ENCODE results near the gene GSE1. TPM values are rescaled to one million over a fixed set of nuclear protein-coding genes. Genes with fewer than 3 reads are reported as not detected.
A peak's percentile ranks its signal among the peaks of the same experiment; 100 is the strongest.

GSE1 gene
- total and polyA plus RNA-seq, 2 of the 13 experiments (the other 11 are each of a cell fraction or from before 2014, with no cell fraction given), result 16.1 to 31.2 TPM

- peak; percentile 97 for TF ChIP-seq PHF21A (CRISPR knock-in tag; IDR thresholded peaks at IDR 0.05)
- TF ChIP-seq ZNF850 (CRISPR knock-in tag; conservative IDR thresholded peaks at IDR 0.05), result 0 out of 2 replicates have a peak, but pooled peaks have one; percentile 31
- TF ChIP-seq PAX8 (CRISPR knock-in tag; IDR thresholded peaks at IDR 0.05; ENCODE audit: borderline replicate concordance), result no peak; the same call in 1 of the 2 replicates
- TF ChIP-seq HNF4A (CRISPR knock-in tag; IDR thresholded peaks at IDR 0.05), result no peak; the same call in 1 of the 2 replicates
- no peak for TF ChIP-seq HCFC1 (IDR thresholded peaks at IDR 0.05; ENCODE audit: low read depth, low read length)
- TF ChIP-seq, protein P1, sequence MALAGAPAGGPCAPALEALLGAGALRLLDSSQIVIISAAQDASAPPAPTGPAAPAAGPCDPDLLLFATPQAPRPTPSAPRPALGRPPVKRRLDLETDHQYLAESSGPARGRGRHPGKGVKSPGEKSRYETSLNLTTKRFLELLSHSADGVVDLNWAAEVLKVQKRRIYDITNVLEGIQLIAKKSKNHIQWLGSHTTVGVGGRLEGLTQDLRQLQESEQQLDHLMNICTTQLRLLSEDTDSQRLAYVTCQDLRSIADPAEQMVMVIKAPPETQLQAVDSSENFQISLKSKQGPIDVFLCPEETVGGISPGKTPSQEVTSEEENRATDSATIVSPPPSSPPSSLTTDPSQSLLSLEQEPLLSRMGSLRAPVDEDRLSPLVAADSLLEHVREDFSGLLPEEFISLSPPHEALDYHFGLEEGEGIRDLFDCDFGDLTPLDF (CRISPR knock-in tag; IDR thresholded peaks at IDR 0.05), result peak; percentile 68; the same call in 1 of the 2 replicates
- peak; percentile 77 for TF ChIP-seq THAP11 (CRISPR knock-in tag; IDR thresholded peaks at IDR 0.05)
- TF ChIP-seq SNRNP70 (IDR thresholded peaks at IDR 0.05; ENCODE audit: low read depth, low read length), result no peak
- TF ChIP-seq REL (CRISPR knock-in tag; conservative IDR thresholded peaks at IDR 0.05), result peak; percentile 93
- TF ChIP-seq SSRP1 (CRISPR knock-in tag; IDR thresholded peaks at IDR 0.05), result peak; percentile 34; the same call in 1 of the 2 replicates
- TF ChIP-seq PCBP1 (IDR thresholded peaks at IDR 0.05; ENCODE audit: borderline replicate concordance, low read depth, low read length), result no peak
- TF ChIP-seq TRIM22 (IDR thresholded peaks at IDR 0.05), result no peak
- TF ChIP-seq JDP2 (CRISPR knock-in tag; IDR thresholded peaks at IDR 0.05; ENCODE audit: borderline replicate concordance), result peak; percentile 48; the same call in 1 of the 2 replicates
- TF ChIP-seq, protein P2, sequence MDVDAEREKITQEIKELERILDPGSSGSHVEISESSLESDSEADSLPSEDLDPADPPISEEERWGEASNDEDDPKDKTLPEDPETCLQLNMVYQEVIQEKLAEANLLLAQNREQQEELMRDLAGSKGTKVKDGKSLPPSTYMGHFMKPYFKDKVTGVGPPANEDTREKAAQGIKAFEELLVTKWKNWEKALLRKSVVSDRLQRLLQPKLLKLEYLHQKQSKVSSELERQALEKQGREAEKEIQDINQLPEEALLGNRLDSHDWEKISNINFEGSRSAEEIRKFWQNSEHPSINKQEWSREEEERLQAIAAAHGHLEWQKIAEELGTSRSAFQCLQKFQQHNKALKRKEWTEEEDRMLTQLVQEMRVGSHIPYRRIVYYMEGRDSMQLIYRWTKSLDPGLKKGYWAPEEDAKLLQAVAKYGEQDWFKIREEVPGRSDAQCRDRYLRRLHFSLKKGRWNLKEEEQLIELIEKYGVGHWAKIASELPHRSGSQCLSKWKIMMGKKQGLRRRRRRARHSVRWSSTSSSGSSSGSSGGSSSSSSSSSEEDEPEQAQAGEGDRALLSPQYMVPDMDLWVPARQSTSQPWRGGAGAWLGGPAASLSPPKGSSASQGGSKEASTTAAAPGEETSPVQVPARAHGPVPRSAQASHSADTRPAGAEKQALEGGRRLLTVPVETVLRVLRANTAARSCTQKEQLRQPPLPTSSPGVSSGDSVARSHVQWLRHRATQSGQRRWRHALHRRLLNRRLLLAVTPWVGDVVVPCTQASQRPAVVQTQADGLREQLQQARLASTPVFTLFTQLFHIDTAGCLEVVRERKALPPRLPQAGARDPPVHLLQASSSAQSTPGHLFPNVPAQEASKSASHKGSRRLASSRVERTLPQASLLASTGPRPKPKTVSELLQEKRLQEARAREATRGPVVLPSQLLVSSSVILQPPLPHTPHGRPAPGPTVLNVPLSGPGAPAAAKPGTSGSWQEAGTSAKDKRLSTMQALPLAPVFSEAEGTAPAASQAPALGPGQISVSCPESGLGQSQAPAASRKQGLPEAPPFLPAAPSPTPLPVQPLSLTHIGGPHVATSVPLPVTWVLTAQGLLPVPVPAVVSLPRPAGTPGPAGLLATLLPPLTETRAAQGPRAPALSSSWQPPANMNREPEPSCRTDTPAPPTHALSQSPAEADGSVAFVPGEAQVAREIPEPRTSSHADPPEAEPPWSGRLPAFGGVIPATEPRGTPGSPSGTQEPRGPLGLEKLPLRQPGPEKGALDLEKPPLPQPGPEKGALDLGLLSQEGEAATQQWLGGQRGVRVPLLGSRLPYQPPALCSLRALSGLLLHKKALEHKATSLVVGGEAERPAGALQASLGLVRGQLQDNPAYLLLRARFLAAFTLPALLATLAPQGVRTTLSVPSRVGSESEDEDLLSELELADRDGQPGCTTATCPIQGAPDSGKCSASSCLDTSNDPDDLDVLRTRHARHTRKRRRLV (CRISPR knock-in tag; IDR thresholded peaks at IDR 0.05), result no peak
- TF ChIP-seq, protein P3, sequence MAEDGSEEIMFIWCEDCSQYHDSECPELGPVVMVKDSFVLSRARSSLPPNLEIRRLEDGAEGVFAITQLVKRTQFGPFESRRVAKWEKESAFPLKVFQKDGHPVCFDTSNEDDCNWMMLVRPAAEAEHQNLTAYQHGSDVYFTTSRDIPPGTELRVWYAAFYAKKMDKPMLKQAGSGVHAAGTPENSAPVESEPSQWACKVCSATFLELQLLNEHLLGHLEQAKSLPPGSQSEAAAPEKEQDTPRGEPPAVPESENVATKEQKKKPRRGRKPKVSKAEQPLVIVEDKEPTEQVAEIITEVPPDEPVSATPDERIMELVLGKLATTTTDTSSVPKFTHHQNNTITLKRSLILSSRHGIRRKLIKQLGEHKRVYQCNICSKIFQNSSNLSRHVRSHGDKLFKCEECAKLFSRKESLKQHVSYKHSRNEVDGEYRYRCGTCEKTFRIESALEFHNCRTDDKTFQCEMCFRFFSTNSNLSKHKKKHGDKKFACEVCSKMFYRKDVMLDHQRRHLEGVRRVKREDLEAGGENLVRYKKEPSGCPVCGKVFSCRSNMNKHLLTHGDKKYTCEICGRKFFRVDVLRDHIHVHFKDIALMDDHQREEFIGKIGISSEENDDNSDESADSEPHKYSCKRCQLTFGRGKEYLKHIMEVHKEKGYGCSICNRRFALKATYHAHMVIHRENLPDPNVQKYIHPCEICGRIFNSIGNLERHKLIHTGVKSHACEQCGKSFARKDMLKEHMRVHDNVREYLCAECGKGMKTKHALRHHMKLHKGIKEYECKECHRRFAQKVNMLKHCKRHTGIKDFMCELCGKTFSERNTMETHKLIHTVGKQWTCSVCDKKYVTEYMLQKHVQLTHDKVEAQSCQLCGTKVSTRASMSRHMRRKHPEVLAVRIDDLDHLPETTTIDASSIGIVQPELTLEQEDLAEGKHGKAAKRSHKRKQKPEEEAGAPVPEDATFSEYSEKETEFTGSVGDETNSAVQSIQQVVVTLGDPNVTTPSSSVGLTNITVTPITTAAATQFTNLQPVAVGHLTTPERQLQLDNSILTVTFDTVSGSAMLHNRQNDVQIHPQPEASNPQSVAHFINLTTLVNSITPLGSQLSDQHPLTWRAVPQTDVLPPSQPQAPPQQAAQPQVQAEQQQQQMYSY (CRISPR knock-in tag; IDR thresholded peaks at IDR 0.05), result no peak; the same call in 1 of the 2 replicates
- TF ChIP-seq ZSCAN25 (CRISPR knock-in tag; IDR thresholded peaks at IDR 0.05), result no peak; the same call in 1 of the 2 replicates
- no peak for TF ChIP-seq RFXANK (CRISPR knock-in tag; IDR thresholded peaks at IDR 0.05)
- peak; percentile 41 for TF ChIP-seq ZNF747 (CRISPR knock-in tag; IDR thresholded peaks at IDR 0.05; ENCODE audit: borderline replicate concordance)
- no peak; the same call in 1 of the 2 replicates for TF ChIP-seq HOXD1 (CRISPR knock-in tag; IDR thresholded peaks at IDR 0.05)
Observed at GRCh38 chr16:85612801-85613603, at the start of gene GSE1 (continued).
